SK-N-MC (cell line): ENCODE measurements around the gene ZNF10.
A peak's percentile ranks its signal among the peaks of the same experiment; 100 is the strongest.

Experiments
- DNase-seq: peaks from one replicate; pipeline ENCODE4 v3.0.0-alpha.2; 2011; ENCODE audit warnings: low read depth, low spot score
- H3K27ac ChIP-seq: fragments of 200-600 bp; sonication (generic); 2 replicates; pipeline ENCODE4 v1.5.1; 2016; ENCODE audit warnings: mixed run types
- H3K36me3 ChIP-seq: fragments of 200-600 bp; sonication (generic); 2 replicates; pipeline ENCODE4 v1.6.1; 2017; ENCODE audit warnings: antibody characterized with exemption, low read length, mixed read lengths; ENCODE audit not compliant: insufficient read depth
- H3K4me3 ChIP-seq: fragments of 200-600 bp; sonication (generic); 2 replicates; pipeline ENCODE4 v1.5.1; 2016
- H3K9ac ChIP-seq: fragments of 200-600 bp; sonication (generic); 2 replicates; pipeline ENCODE4 v1.8.0; 2017; ENCODE audit warnings: mixed run types, mixed read lengths; ENCODE audit not compliant: insufficient read length
- H3K9me3 ChIP-seq: fragments of 200-600 bp; sonication (generic); 2 replicates; pipeline ENCODE4 v1.6.1; 2017; ENCODE audit warnings: low read depth, mild to moderate bottlenecking, antibody characterized with exemption, low read length, moderate library complexity, mixed read lengths
- EZH2 ChIP-seq: fragments of 200-600 bp; sonication (generic); IDR thresholded peaks from one replicate; pipeline ENCODE4 v1.6.1; 2017; ENCODE audit warnings: antibody characterized with exemption
- FOXP2 ChIP-seq: optimal IDR thresholded peaks from 2 replicates; pipeline ENCODE3; 2011; ENCODE audit warnings: mild to moderate bottlenecking, moderate library complexity; ENCODE audit not compliant: insufficient read depth; ENCODE audit errors: extremely low read length, control extremely low read depth
- POLR2AphosphoS5 ChIP-seq: IDR thresholded peaks from 2 replicates; pipeline ENCODE4 v1.6.1; 2012; ENCODE audit warnings: mild to moderate bottlenecking, low read depth, low read length, borderline replicate concordance

ZNF10 gene

GRCh38 chr12:133204264-133204603 lies 73.8 kb downstream of the ZNF10 start:
- Histone ChIP-seq H3K9ac (no peak overlapping the region), H3K9me3 (peaks cover 46% of the 10 kb centered on the region), H3K27ac (no peak overlapping the region), H3K36me3 (peaks cover 46% of the 10 kb centered on the region), H3K4me3 (peak overlapping the region; percentile 11; the same call in 1 of the 2 replicates)
- no peak for DNase-seq
- TF ChIP-seq EZH2 (no peak), FOXP2 (no peak), POLR2AphosphoS5 (no peak)

- Histone ChIP-seq H3K36me3 (peaks cover 34% of the 10 kb centered on the region), H3K4me3 (no peak overlapping the region), H3K9me3 (peaks cover 43% of the 10 kb centered on the region), H3K27ac (no peak overlapping the region), H3K9ac (no peak overlapping the region)
- no peak for TF ChIP-seq EZH2
- TF ChIP-seq FOXP2 = no peak
- TF ChIP-seq POLR2AphosphoS5 = no peak
- DNase-seq = no peak
These were observed 76.0 kb downstream of the ZNF10 start for GRCh38 chr12:133206390-133206789.
